PC-3 (cell line): ENCODE results near the gene TRAF3. TPM values are rescaled to one million over a fixed set of nuclear protein-coding genes. Genes with fewer than 3 reads are reported as not detected.
"Not testable (repeated sequence)": the region's sequence is repeated elsewhere in the genome, so short reads cannot be mapped to it uniquely, and the experiment has no call there.

Experiments used
- ATAC-seq: fragments of 200-7000 bp; cut with Tn5 transposase; 2 replicates; pipeline ENCODE4 v1.9.1; 2020; ENCODE audit warnings: mild to moderate bottlenecking, moderate library complexity
- BruUV-seq: library from RNA; stranded (reverse); fragments of 400-500 nt; replicated peaks from 2 replicates; lab custom pipeline; 2021; lab: Mats Ljungman, UMichigan
- CTCF ChIA-PET: fragments of 300-600 bp; sonication (Branson Sonifier 250); formaldehyde crosslinking; loops from one replicate; lab custom pipeline; 2022; ENCODE audit warnings: antibody characterized with exemption; lab: Charles Lee
- POLR2A ChIA-PET: fragments of 300-600 bp; sonication (Branson Sonifier 250); formaldehyde crosslinking; loops from one replicate; lab custom pipeline; 2022; ENCODE audit warnings: antibody characterized with exemption; ENCODE audit not compliant: unreplicated experiment; lab: Charles Lee
- DNase-seq: peaks from one replicate; pipeline ENCODE4 v3.0.0-alpha.2; 2015
- H2AFZ ChIP-seq: fragments of 300-600 bp; sonication (generic); 2 replicates; pipeline ENCODE4 v1.6.0; 2016; ENCODE audit warnings: antibody characterized with exemption, low read length
- H3F3A ChIP-seq: fragments of 300-600 bp; sonication (generic); one replicate; pipeline ENCODE4 v1.6.0; 2017; ENCODE audit warnings: antibody characterized with exemption, low read length, control low read depth, mild to moderate bottlenecking; ENCODE audit not compliant: unreplicated experiment
- H3K27ac ChIP-seq: fragments of 300-600 bp; sonication (generic); 2 replicates; pipeline ENCODE4 v1.5.1; 2016; ENCODE audit warnings: mild to moderate bottlenecking, low read length
- H3K27me3 ChIP-seq: fragments of 300-600 bp; sonication (generic); 2 replicates; pipeline ENCODE4 v1.6.1; 2016; ENCODE audit warnings: low read length, mixed read lengths
- H3K36me3 ChIP-seq: fragments of 300-600 bp; sonication (generic); 2 replicates; pipeline ENCODE4 v1.6.1; 2016; ENCODE audit warnings: low read depth, mixed run types, low read length, mixed read lengths
- H3K4me1 ChIP-seq: fragments of 300-600 bp; sonication (generic); 2 replicates; pipeline ENCODE4 v1.5.1; 2016; ENCODE audit warnings: low read length; ENCODE audit not compliant: insufficient read depth
- H3K4me2 ChIP-seq: fragments of 300-600 bp; sonication (generic); 2 replicates; pipeline ENCODE4 v1.6.0; 2016; ENCODE audit warnings: low read length
- H3K4me3 ChIP-seq: fragments of 300-600 bp; sonication (generic); 2 replicates; pipeline ENCODE4 v1.5.1; 2016; ENCODE audit warnings: mild to moderate bottlenecking, low read length, mixed read lengths
- H3K79me2 ChIP-seq: fragments of 300-600 bp; sonication (generic); 2 replicates; pipeline ENCODE4 v1.6.1; 2017; ENCODE audit warnings: low read length, mixed read lengths
- H3K9ac ChIP-seq: fragments of 300-600 bp; sonication (generic); 2 replicates; pipeline ENCODE4 v1.6.0; 2016; ENCODE audit warnings: mild to moderate bottlenecking, low read length
- H3K9me2 ChIP-seq: fragments of 300-600 bp; sonication (generic); replicated peaks from 2 replicates; pipeline ENCODE4 v1.6.1; 2016; ENCODE audit warnings: mixed run types, low read length, mixed read lengths
- H3K9me3 ChIP-seq: fragments of 300-600 bp; sonication (generic); 2 replicates; pipeline ENCODE4 v1.6.1; 2016; ENCODE audit warnings: low read length, mixed read lengths
- H4K20me1 ChIP-seq: fragments of 300-600 bp; sonication (generic); 2 replicates; pipeline ENCODE4 v1.6.1; 2016; ENCODE audit warnings: low read length, mixed read lengths
- EZH2 ChIP-seq: fragments of 300-600 bp; sonication (generic); IDR thresholded peaks from one replicate; pipeline ENCODE4 v1.6.1; 2017; ENCODE audit warnings: antibody characterized with exemption, mild to moderate bottlenecking, low read length; ENCODE audit not compliant: unreplicated experiment
- EZH2phosphoT487 ChIP-seq: fragments of 300-600 bp; sonication (generic); IDR thresholded peaks from 2 replicates; pipeline ENCODE4 v1.6.1; 2018; ENCODE audit warnings: mild to moderate bottlenecking, antibody characterized with exemption, low read length, borderline replicate concordance
- intact Hi-C: fragments of 100-400 bp; cut with micrococcal nuclease; formaldehyde crosslinking; loops from 2 replicates; pipeline ENCODE4 v1.9.0; 2023
- total RNA-seq: library from RNA; depleted of rRNA; stranded (reverse); fragments of >200 nt; gene quantifications from 2 replicates; pipeline ENCODE4 v1.2.3, GENCODE V29; 2014
- TF ChIP-seq, protein P1 (sequence below): fragments of 300-600 bp; sonication (generic); conservative IDR thresholded peaks from 2 replicates; pipeline ENCODE4 v1.5.1; 2017; ENCODE audit warnings: antibody characterized with exemption, low read depth, mild to moderate bottlenecking, low read length

The TRAF3 gene
- total RNA-seq, 1 experiment from 2014 or later, result 19.4 TPM

DNA sequence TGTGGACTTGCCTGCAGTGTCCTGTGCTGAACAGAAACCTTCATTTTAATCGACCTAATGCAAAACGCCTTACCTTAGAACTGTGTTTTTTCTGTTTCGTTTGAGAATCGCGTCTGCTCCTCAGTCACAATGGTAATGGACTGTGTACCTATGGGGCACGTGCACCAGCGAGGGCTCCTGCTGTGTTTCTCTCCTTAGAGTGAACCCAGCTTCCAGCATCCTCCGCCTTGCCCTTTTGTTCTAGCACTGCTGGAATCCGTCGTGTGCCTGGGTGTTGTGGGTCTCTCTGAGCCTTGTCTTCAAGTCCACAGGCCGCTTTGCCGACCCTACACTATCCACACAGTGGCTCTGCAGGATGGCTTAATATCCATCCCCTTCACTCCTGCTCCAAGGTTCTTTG lies 148.9 kb downstream of the TRAF3 start:
- Histone ChIP-seq H3K9me3 (no peaks in the 10 kb centered on the region), H3K4me3 (no peak overlapping the region), H4K20me1 (no peaks in the 10 kb centered on the region), H3K79me2 (no peaks in the 10 kb centered on the region), H3K4me1 (0 out of 2 replicates have a peak, but pooled peaks cover 2% of the 10 kb centered on the region), H2AFZ (no peak overlapping the region), H3K27me3 (peaks cover 5% of the 10 kb centered on the region), H3K4me2 (no peak overlapping the region), H3F3A (no peaks in the 10 kb centered on the region), H3K9me2 (no peaks in the 10 kb centered on the region), H3K9ac (no peak overlapping the region), H3K36me3 (no peaks in the 10 kb centered on the region), H3K27ac (no peak overlapping the region)
- TF ChIP-seq, protein P1, sequence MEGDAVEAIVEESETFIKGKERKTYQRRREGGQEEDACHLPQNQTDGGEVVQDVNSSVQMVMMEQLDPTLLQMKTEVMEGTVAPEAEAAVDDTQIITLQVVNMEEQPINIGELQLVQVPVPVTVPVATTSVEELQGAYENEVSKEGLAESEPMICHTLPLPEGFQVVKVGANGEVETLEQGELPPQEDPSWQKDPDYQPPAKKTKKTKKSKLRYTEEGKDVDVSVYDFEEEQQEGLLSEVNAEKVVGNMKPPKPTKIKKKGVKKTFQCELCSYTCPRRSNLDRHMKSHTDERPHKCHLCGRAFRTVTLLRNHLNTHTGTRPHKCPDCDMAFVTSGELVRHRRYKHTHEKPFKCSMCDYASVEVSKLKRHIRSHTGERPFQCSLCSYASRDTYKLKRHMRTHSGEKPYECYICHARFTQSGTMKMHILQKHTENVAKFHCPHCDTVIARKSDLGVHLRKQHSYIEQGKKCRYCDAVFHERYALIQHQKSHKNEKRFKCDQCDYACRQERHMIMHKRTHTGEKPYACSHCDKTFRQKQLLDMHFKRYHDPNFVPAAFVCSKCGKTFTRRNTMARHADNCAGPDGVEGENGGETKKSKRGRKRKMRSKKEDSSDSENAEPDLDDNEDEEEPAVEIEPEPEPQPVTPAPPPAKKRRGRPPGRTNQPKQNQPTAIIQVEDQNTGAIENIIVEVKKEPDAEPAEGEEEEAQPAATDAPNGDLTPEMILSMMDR, result no peak
- TF ChIP-seq EZH2phosphoT487, result no peak
- no peak for TF ChIP-seq EZH2
- POLR2A ChIA-PET, result no interaction called here
- intact Hi-C loops, result no loop called here
- ATAC-seq, result no peak
- DNase-seq, result no peak
- no TSS peak for BruUV-seq
- CTCF ChIA-PET, result no interaction called here

DNA sequence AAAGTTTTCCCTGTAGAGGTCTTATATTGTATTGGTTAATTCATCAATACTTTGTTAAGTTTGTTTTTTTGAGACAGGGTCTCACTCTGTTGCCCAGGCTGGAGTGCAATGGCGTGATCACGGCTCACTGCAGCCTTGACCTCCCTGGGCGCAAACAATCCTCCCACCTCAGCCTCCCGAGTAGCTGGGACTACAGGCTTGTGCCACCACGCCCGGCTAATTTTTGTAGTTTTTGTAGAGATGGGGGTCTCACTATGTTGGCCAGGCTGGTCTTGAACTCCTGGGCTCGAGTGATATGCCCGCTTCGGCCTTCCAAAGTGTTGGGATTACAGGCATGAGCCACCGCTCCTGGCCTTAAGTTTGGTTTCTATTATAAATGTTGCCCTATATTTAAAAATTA lies 149.6 kb downstream of the TRAF3 start:
- H2AFZ ChIP-seq, H3K4me2 ChIP-seq, H4K20me1 ChIP-seq, DNase-seq, H3F3A ChIP-seq, H3K9me2 ChIP-seq, BruUV-seq, CTCF ChIA-PET, H3K4me3 ChIP-seq, H3K27me3 ChIP-seq, ATAC-seq, H3K4me1 ChIP-seq, intact Hi-C loops, H3K36me3 ChIP-seq, H3K79me2 ChIP-seq, H3K9ac ChIP-seq, H3K27ac ChIP-seq, H3K9me3 ChIP-seq, POLR2A ChIA-PET: not testable (repeated sequence)

DNA sequence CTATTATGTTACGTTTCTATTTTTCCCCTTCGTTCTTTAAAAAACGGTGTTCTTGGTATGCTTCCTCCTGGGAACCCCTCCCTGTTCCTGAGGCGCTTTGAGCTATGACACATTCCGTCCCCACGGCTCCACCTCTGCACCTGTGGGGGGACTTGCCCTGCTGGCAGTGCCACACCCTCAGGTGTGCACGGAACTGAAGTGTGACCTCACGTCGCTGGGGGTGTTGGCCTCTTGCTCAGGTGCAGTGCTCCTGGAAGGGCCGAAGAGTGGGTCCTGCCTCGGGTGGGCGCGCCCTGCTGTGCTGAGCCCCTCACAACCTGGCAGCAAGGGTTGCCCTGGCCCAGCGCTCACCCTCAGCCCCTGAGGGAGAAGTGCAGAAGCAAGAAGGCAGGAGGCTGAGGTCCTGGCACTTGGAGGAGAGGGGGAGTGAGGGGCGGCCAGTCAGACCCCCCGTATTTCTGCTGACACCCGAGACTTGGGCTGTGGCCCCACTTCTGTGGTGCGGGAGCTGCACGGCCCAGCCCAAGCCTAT lies 150.2 kb downstream of the TRAF3 start:
- Histone ChIP-seq H3K27me3 (peaks cover 5% of the 10 kb centered on the region), H3K27ac (no peak overlapping the region), H3K9ac (no peak overlapping the region), H3K4me3 (no peak overlapping the region), H3K4me2 (no peak overlapping the region), H2AFZ (no peak overlapping the region), H4K20me1 (no peaks in the 10 kb centered on the region), H3K36me3 (no peaks in the 10 kb centered on the region), H3K9me3 (no peaks in the 10 kb centered on the region), H3K9me2 (no peaks in the 10 kb centered on the region), H3F3A (no peaks in the 10 kb centered on the region), H3K79me2 (no peaks in the 10 kb centered on the region), H3K4me1 (peaks cover 8% of the 10 kb centered on the region; the same call in 1 of the 2 replicates)
- BruUV-seq, result no TSS peak
- intact Hi-C loops, result no loop called here
- no peak for TF ChIP-seq EZH2
- TF ChIP-seq, protein P1, result no peak
- TF ChIP-seq EZH2phosphoT487, result no peak
- DNase-seq (peak; percentile 33), ATAC-seq (no peak)
- CTCF ChIA-PET, result no interaction called here
- POLR2A ChIA-PET, result no interaction called here
